Fibroblast of lung (primary cell): Measurements from ENCODE around the gene ALG8. TPM values are rescaled to one million over a fixed set of nuclear protein-coding genes. Genes with fewer than 3 reads are reported as not detected.

ENCODE experiments used
- DNase-seq, 2 donors: peaks; one replicate each; pipeline versions ENCODE4 v3.0.0 to v3.0.0-alpha.2; 2010; ENCODE audit warnings: low read depth in 2 of 2
- H2AFZ ChIP-seq: 2 replicates; pipeline ENCODE4 v1.5.1; 2012; ENCODE audit warnings: low read length, control low read depth, inconsistent platforms
- H3K27ac ChIP-seq: 2 replicates; pipeline ENCODE4 v1.5.1; 2011; ENCODE audit warnings: low read length, control low read depth; ENCODE audit not compliant: insufficient read depth
- H3K27me3 ChIP-seq: 2 replicates; pipeline ENCODE4 v1.5.1; 2011; ENCODE audit warnings: mild to moderate bottlenecking, low read length; ENCODE audit not compliant: control insufficient read depth, insufficient read depth
- H3K36me3 ChIP-seq: 2 replicates; pipeline ENCODE4 v1.5.1; 2011; ENCODE audit warnings: low read length; ENCODE audit not compliant: control insufficient read depth, insufficient read depth
- H3K4me1 ChIP-seq: 2 replicates; pipeline ENCODE4 v1.5.1; 2011; ENCODE audit warnings: low read length; ENCODE audit not compliant: control insufficient read depth, insufficient read depth; ENCODE audit errors: extremely low read depth
- H3K4me2 ChIP-seq: 2 replicates; pipeline ENCODE4 v1.5.1; 2011; ENCODE audit warnings: low read length, control low read depth; ENCODE audit not compliant: insufficient read depth; ENCODE audit errors: extremely low read depth
- H3K4me3 ChIP-seq, 4 experiments: fragments of 200-600 bp in 1 of 4; sonication (generic) in 1 of 4; replicated peaks in 1 of 4; 2 replicates each; pipeline ENCODE4 v1.5.1; 2011 to 2016; ENCODE audit warnings: low read length in 4 of 4, low read depth in 3 of 4, mild to moderate bottlenecking in 3 of 4, control low read depth in 2 of 4, inconsistent platforms in 1 of 4, mixed read lengths in 1 of 4; ENCODE audit not compliant: insufficient read depth in 1 of 4; ENCODE audit errors: control extremely low read depth in 1 of 4
- H3K79me2 ChIP-seq: 2 replicates; pipeline ENCODE4 v1.5.1; 2012; ENCODE audit warnings: mild to moderate bottlenecking, low read length, inconsistent platforms; ENCODE audit not compliant: control insufficient read depth, insufficient read depth
- H3K9ac ChIP-seq: 2 replicates; pipeline ENCODE4 v1.5.1; 2011; ENCODE audit warnings: mild to moderate bottlenecking, low read length, control low read depth; ENCODE audit not compliant: insufficient read depth
- H3K9me3 ChIP-seq: 2 replicates; pipeline ENCODE4 v1.5.1; 2012; ENCODE audit warnings: low read depth, low read length; ENCODE audit not compliant: control insufficient read depth, insufficient read depth
- H4K20me1 ChIP-seq: 2 replicates; pipeline ENCODE4 v1.5.1; 2011; ENCODE audit warnings: low read length; ENCODE audit not compliant: control insufficient read depth, insufficient read depth; ENCODE audit errors: extremely low read depth
- EZH2 ChIP-seq: IDR thresholded peaks from 2 replicates; pipeline ENCODE4 v1.5.1; 2012; ENCODE audit warnings: low read length, control low read depth, mild to moderate bottlenecking; ENCODE audit errors: missing control alignments
- polyA plus RNA-seq, 2 donors: library from polyadenylated mRNA; depleted of rRNA in 1 of 2; stranded (reverse) in 1 of 2; unstranded in 1 of 2; fragments of >200 nt; gene quantifications; 2 replicates each; pipeline ENCODE4 v1.2.1, GENCODE V29; 2011 to 2012; ENCODE audit warnings: missing spikeins in 1 of 2
- total RNA-seq: library from RNA; depleted of rRNA; stranded (reverse); fragments of >200 nt; gene quantifications from 2 replicates; pipeline ENCODE4 v1.2.1, GENCODE V29; 2014
- TF ChIP-seq, protein P1 (sequence below), 2 donors: IDR thresholded peaks in 1 of 2; conservative IDR thresholded peaks in 1 of 2; 1 replicate in 1 of 2; 2 replicates in 1 of 2; pipeline ENCODE4 v1.5.1; 2011 to 2012; ENCODE audit warnings: low read length in 2 of 2, control low read depth in 1 of 2, inconsistent platforms in 1 of 2, low read depth in 1 of 2, mild to moderate bottlenecking in 1 of 2

Gene ALG8
- total and polyA plus RNA-seq, 2 donors (not counting 1 experiment from before 2014, with no cell fraction given), result 33.7 to 49.6 TPM

DNA sequence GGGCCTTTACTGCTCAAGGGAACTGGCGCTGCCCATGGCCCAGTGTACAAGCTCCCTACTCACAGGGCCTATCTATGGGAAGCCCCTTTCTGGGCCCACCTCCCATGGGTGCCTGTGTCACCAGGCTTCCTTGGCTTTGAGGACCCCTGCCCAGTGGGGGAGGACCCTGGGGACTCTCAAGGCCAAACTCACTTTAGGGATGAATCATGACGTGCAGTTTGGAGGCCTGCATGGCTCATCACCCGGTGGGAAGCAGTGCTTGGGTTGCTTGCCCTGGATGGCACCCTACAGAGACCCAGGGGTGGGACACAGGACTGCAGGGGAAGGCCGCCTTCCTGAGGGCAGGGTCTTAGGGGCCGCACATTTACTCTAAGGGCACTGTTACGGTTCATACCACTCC, 32.5 kb upstream of the ALG8 start:
- TF ChIP-seq EZH2, result no peak
- TF ChIP-seq, protein P1, sequence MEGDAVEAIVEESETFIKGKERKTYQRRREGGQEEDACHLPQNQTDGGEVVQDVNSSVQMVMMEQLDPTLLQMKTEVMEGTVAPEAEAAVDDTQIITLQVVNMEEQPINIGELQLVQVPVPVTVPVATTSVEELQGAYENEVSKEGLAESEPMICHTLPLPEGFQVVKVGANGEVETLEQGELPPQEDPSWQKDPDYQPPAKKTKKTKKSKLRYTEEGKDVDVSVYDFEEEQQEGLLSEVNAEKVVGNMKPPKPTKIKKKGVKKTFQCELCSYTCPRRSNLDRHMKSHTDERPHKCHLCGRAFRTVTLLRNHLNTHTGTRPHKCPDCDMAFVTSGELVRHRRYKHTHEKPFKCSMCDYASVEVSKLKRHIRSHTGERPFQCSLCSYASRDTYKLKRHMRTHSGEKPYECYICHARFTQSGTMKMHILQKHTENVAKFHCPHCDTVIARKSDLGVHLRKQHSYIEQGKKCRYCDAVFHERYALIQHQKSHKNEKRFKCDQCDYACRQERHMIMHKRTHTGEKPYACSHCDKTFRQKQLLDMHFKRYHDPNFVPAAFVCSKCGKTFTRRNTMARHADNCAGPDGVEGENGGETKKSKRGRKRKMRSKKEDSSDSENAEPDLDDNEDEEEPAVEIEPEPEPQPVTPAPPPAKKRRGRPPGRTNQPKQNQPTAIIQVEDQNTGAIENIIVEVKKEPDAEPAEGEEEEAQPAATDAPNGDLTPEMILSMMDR (conservative IDR thresholded peaks at IDR 0.05 in 1 of 2, IDR thresholded peaks at IDR 0.05 in 1 of 2; ENCODE audit: low read depth in 1 of 2, low read length in 2 of 2), result no peak
- H3K36me3 ChIP-seq, result peaks cover 4% of the 10 kb centered on the region
- H3K27ac ChIP-seq, result no peak overlapping the region
- no peak overlapping the region for H2AFZ ChIP-seq
- no peak overlapping the region for H3K9ac ChIP-seq
- no peaks in the 10 kb centered on the region for H3K27me3 ChIP-seq
- peaks cover 16% of the 10 kb centered on the region for H3K4me1 ChIP-seq
- no peaks in the 10 kb centered on the region for H4K20me1 ChIP-seq
- no peaks in the 10 kb centered on the region for H3K9me3 ChIP-seq
- no peaks in the 10 kb centered on the region for H3K79me2 ChIP-seq
- no peak overlapping the region for H3K4me2 ChIP-seq
- no peak overlapping the region for H3K4me3 ChIP-seq
- no peak for DNase-seq

- Histone ChIP-seq H3K9ac (no peak overlapping the region), H3K27ac (no peak overlapping the region), H2AFZ (no peak overlapping the region), H3K4me3 (no peak overlapping the region), H3K4me2 (no peak overlapping the region), H3K4me1 (peaks cover 16% of the 10 kb centered on the region), H4K20me1 (no peaks in the 10 kb centered on the region), H3K9me3 (no peaks in the 10 kb centered on the region), H3K79me2 (no peaks in the 10 kb centered on the region), H3K27me3 (no peaks in the 10 kb centered on the region), H3K36me3 (peaks cover 4% of the 10 kb centered on the region)
- TF ChIP-seq EZH2, result no peak
- DNase-seq, result no peak
These were observed 31.6 kb upstream of the ALG8 start for GRCh38 chr11:78170874-78171549.

DNA sequence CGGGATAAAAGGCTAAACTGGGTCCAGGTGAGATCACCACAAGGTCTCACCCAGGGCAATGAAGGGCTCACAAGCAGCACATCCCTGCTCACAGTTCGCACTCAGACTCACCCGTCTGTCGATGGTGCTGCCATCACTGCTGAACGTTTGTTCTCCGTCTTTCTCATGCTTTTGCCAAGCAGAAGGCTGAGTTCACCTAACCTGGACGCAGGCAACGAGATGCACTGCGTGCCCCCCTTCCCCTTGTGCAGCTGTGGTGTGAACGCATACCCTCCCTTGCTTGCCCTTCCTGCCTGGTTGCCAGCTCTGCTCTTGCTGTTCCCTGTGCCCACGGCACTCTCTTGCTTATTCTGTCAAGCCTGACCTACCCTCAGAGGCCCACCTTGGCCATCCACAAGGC, 31.0 kb upstream of the ALG8 start:
- no peak overlapping the region for H2AFZ ChIP-seq
- H3K27ac ChIP-seq, result no peak overlapping the region
- peaks cover 4% of the 10 kb centered on the region for H3K36me3 ChIP-seq

More for the DNA sequence above, 31.0 kb upstream of the ALG8 start:
- H3K9ac ChIP-seq, result no peak overlapping the region
- H3K4me2 ChIP-seq, result no peak overlapping the region
- no peaks in the 10 kb centered on the region for H4K20me1 ChIP-seq
- DNase-seq, result no peak
- H3K27me3 ChIP-seq, result no peaks in the 10 kb centered on the region
- TF ChIP-seq, protein P1 (conservative IDR thresholded peaks at IDR 0.05 in 1 of 2, IDR thresholded peaks at IDR 0.05 in 1 of 2; ENCODE audit: low read depth in 1 of 2, low read length in 2 of 2), result no peak
- no peak for TF ChIP-seq EZH2
- no peaks in the 10 kb centered on the region for H3K9me3 ChIP-seq
- peaks cover 16% of the 10 kb centered on the region for H3K4me1 ChIP-seq
- no peaks in the 10 kb centered on the region for H3K79me2 ChIP-seq
- no peak overlapping the region for H3K4me3 ChIP-seq
